Activated naive CD4-positive, alpha-beta T cell (primary cell): Measurements from ENCODE around the gene EOLA1.
A peak's percentile ranks its signal among the peaks of the same experiment; 100 is the strongest.
"Not testable (repeated sequence)": the region's sequence is repeated elsewhere in the genome, so short reads cannot be mapped to it uniquely, and the experiment has no call there.

ENCODE experiments used
- DNase-seq, 4 experiments: peaks; one replicate each; lab custom pipeline; 2025; lab: John Stamatoyannopoulos, UW

EOLA1 gene

DNA sequence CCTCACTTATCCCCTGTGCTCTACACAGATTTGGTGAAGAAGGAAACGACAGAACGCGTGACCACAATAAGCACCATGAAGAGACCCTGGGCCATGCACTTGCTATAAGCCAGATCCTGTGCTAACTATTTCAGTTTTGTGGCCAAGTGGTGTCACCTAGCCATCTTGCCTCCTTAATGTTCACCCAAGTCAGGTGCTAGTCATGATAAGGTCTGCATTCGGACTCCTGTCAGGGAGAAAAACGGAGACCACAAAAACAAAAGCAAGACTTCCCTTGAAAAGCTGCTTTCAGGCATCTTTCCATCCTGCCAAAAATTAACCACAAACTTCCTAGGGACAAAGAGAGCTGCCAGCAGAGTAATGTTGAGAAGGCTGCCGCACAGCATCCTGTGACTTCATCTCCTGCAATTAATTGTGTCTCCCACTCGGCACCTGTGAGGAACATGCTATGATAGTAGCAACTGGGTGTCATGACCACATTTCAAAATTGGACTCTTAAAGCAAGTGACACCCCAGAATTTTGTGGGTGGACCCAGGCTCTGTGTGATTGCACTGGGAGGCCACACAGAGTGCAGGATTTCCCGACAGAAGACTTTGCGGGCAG is 26.9 kb upstream of the EOLA1 start:
- DNase-seq, result no peak

DNA sequence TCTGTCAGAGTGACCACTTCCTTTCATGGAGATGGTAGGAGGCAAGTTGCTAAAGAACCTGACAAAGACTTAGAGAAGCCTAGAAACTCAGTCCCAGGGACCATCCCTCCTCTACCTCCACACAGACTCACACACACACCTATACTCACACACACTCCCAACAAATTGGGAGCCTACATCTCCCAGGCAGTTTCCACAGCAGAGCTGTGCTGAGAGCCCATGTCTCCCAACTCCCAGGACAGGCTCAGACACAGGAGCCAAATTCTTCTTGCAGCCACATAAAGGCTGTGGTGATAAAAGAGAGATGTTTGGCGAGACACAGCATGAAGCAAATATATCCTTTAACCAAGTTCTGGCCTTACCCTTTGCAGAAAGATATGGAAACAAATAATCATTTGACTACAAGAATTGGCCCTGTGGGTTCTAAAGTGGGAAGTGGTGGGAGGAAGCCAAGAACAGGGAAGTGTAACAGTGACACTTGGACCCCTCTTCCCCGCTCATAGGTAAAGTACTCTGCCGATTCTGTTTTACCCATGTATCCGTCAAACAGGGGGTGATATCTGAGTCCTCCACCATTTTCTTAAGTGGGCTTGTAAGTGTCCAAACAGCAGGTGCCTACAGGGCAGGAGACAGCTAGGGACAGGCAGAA is 24.7 kb upstream of the EOLA1 start:
- DNase-seq, result no peak

GRCh38 chrX:149516604-149517003 is 24.2 kb upstream of the EOLA1 start:
- DNase-seq, result no peak

- DNase-seq, result no peak
Measured at GRCh38 chrX:149517308-149517707, 23.5 kb upstream of the EOLA1 start.

- DNase-seq, result no peak
Measured at GRCh38 chrX:149518236-149518635, 22.6 kb upstream of the EOLA1 start.

DNA sequence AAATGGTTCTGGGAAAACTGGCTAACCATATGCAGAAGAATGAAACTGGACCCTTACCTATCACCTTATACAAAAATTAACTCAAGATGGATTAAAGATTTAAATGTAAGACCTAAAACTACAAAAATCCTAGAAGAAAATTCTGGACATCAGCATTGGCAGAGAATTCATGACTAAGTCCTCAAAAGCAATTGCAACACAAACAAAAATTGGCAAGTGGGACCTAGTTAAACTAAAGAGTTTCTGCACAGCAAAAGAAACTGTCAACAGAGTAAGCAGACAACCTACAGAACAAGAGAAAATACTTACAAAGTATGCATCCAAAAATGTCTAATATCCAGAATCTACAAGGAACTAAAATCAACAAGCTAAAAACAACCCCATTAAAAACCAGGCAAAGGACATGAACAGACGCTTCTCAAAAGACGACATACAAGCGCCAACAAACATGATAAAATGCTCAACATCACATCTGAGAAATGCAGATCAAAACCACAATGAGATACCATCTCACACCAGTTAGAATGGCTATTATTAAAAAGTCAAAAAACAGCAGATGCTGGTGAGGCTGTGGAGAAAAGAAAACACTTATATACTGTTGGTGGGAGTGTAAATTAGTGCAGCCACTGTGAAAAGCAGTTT is 20.1 kb upstream of the EOLA1 start:
- not testable (repeated sequence) for DNase-seq

DNA sequence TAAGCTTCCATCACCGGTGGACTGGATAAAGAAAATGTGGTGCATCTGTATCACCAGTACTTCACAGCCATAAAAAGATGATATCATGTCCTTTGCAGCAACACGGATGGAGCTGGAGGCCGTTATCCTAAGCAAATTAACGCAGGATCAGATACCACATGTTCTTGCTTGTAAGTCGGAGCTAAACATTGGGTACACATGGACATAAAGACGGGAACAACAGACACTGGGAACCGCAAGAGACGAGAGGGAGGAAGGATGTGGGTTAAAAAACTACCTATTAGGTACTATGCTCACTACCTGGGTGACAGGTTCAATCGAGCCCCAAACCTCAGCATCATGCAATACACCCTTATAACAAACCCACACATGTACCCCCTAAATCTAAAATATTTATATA is 19.4 kb upstream of the EOLA1 start:
- DNase-seq, result no peak

DNA sequence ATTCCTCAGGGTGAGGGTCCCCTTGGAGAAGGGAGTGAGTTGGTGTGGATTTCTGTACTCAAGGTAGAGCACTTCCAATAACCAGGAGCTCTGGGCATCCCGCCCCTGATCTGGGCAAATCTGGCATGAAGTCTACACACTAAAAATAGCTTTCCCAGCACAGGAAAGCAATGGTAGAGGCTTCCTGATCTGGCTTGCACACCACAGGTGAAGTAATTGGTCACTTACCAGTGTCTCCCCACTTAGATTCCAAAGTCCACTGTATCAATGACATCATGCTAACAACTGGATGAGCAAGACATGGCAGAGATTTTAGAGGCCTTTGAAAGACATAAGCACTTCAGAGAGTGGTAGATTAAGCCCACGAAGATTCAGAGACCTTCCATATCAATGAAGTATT is 17.9 kb upstream of the EOLA1 start:
- no peak for DNase-seq

DNA sequence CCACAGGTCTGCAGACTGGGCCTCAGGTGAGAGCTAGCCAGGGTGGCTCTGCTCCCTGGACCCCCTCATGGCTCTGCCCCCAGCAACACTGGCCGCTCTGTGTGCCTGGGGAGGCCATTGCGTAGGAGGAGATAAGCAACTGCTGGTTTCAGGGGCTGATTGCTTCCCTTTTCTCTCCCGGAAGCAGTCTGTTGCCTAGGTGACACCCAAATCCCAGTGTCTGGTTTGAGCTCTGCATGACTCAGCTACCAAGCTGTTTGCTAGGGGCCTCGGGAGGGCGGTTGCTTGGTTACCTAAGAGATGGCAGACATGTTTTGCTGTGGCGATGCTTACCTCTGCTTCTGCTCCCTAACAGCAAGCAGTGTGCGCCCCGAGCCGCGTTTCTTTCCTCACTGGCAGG is 15.4 kb upstream of the EOLA1 start:
- DNase-seq, result peak in 2 of 4 experiments; percentile 25 to 47

DNA sequence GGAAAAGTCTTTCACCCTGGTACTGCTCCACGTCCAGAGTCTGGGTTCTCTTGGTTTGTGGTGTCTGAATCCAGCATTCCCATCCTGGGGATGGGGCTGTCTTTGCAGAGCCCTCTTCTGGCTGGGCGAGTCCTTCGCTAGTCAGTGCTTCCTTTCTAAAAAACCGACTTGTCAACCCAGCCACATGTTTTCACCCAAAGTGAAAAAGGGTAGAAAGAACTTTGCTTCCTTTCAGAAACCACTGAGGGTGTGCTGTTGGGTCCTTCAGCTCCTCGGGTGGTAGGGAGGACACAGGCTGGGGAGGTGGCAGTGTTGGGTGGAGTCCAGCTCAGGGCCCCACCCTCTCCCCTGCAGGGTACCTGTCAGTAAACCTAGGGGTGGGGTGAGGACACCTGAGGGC is 14.9 kb upstream of the EOLA1 start:
- DNase-seq, result not testable (repeated sequence)

- not testable (repeated sequence) for DNase-seq
Measured at GRCh38 chrX:149526318-149527033, 14.3 kb upstream of the EOLA1 start.

DNA sequence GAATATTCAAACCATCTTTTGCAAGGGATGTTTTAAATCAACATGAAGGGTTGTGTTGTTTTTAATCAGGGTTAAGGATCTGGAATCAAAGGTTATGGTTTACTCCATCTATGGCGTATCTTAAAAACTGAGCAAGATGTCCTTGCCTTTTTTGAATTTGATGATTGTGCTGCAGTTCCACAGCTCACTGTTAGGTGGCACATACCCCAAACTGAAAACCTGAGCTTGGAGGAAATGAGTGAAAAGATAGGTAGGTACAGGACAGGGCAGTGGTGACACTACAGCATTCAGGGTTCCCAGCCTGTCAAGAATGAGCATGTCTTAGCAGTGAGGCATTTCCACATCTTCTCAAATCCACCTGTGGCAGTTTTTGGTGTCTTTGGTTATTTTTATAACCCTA is 13.1 kb upstream of the EOLA1 start:
- no peak for DNase-seq

GRCh38 chrX:149528381-149528780 is 12.4 kb upstream of the EOLA1 start:
- DNase-seq, result no peak

- no peak for DNase-seq
Measured at GRCh38 chrX:149531599-149531998, 9.2 kb upstream of the EOLA1 start.

DNA sequence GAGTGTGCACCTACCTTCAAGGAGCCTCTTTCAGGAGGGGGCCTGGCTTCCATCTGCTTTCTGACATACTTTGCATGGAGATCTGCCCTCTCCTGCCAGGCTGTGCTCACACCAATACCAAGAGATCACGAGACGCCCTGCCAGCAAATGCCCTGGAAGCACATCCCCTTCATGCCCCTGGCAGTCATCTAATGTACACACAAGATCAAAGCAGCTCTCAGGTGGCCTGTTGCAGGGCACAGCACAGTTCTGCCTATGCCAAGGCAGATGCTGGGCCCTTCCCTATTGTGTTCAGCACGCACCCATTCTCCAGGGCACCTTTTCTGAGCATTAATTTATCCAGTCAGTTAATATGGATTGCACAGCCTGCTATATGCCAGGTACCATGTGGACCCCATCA is 7.9 kb upstream of the EOLA1 start:
- not testable (repeated sequence) for DNase-seq

- not testable (repeated sequence) for DNase-seq
Measured at GRCh38 chrX:149533999-149534398, 6.8 kb upstream of the EOLA1 start.

DNA sequence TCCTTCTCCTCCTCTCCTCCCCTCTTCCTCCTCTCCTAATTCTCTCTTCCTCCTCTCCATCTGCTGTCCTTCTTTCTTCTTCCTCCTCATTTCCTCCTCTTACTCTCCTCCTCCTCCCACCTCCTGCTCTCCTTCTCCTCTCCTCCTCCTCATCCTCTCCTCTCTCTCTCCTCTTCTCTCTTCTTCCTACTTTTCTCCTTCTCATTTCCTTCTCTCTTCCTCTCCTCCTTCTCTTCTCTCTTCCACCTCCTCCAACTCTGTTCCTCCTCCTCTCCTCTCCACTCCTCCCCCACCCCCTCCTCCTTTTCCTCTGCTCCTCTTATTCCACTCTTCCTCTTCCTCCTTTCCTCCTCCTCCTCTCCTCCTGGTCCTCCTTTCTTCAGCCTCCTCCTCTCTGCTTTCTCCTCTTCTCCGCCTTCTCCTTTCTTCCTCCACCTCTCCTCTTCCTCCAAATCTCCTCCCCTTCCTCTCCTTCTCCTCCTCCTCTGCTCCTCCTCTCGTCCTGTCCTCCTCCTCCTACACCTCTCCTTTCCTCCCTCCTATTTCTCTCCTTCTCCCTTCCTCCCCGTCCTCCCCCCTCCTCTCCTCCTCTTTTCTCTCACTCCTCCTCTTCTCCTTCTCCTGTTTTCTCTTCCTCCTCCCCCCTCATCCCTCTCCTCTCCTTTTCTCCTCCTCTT is 5.7 kb upstream of the EOLA1 start:
- not testable (repeated sequence) for DNase-seq

GRCh38 chrX:149537474-149537873 is 3.3 kb upstream of the EOLA1 start:
- DNase-seq, result not testable (repeated sequence)

GRCh38 chrX:149539283-149540130 is 1.3 kb upstream of the EOLA1 start:
- DNase-seq, result peak; percentile 9 to 81 (median 43)

GRCh38 chrX:149540131-149540620 is 636 bp upstream of the EOLA1 start:
- DNase-seq, result peak; percentile 74 to 89 (median 81)

GRCh38 chrX:149541521-149542047 is 772 bp downstream of the EOLA1 start:
- DNase-seq, result no peak
